ENCODE results near the gene EXOC3L4. TPM values are rescaled to one million over a fixed set of nuclear protein-coding genes. Genes with fewer than 3 reads are reported as not detected.

Gene EXOC3L4
- total RNA-seq, 1 donor from 2014 or later: not detected

DNA sequence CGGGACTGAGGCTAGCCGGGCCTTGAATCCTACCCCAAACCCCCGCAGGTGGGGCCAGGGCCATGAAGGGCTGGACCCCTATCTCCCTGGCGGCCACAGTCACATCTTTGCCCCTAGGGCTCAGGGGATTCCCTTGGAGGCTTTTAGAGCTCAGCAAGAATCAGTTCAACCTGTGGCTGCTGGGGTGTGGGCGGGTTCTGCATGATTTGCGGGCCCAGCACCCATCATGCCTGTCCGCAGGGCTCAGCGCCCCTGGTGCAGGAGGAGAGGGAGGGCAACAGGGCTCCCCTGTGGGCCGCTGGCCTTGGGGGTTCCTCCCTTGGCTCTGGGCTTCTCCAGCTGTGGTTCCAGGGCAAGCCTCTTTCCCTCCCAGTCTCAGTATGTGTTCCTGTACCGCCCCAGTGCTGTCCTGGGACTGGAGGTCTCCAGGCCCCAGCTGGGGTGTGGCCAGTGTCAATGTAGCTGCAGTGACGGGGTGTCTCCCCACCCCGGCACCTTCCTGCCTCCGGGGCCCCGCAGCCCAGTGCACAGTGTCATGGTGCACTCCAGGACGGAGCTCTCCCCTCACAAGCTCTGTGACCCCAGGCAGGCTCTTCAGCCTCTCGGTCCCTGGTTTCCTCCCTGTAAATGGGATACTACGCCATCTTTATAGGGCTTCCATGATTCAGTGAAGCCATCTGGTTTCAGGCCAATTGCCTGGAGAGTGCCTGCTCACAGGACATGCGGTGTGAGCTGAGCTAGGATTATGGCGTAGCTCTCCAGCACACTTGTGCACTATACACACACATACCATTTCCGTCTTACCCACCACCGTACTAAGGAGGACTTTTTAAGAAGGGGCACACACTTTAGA lies 20.4 kb upstream of the EXOC3L4 start:
- intact Hi-C loops (cut with micrococcal nuclease): loop anchor here (10.0 kb wide), 1 partner anchor 549 kb away; no protein-coding TSS in a partner anchor

DNA sequence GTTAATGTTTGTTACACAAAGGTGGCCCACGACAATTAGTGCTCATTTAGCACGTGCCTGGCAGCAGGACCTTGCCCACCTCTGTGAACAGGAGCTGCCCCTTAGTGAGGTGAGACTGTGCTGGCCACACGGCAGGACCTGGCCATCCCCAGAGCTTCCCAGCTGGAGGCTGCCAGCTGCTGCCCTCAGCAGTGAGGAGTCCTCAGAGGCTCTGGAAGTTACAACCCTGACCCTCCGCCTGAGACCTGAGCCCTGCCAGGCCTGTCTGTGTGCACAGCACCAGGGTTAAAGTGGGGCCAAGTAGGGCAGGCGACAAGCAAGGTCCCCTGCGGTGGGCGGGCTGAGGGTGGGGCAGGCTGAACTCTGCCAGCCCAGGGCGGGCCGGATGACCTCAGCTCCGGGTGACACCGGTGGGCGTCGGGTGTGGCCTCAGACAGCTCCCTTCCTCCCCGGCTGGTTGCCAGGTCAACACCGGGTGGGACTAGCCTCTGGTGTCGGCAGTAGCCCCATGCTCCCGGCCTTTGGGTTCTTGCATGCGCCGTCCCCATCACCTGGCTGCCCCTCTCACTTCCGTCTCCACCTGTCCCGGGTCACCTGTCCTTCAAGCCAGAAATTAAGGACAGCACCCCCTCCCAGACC lies 19.7 kb upstream of the EXOC3L4 start:
- Mint-ChIP-seq H3K4me1 (ENCODE audit: low read depth) (no peaks in the 10 kb centered on the region), H3K27me3 (ENCODE audit: insufficient read depth) (peaks cover 7% of the 10 kb centered on the region), H3K36me3 (ENCODE audit: low read depth) (no peaks in the 10 kb centered on the region), H3K27ac (no peak overlapping the region), H3K4me3 (no peak overlapping the region), H3K9me3 (no peaks in the 10 kb centered on the region)
- no peak for DNase-seq (ENCODE audit: low spot score)
- intact Hi-C loops (cut with micrococcal nuclease): loop anchor here (1.0 to 10.0 kb wide), 5 partner anchors 16 to 550 kb away; partner anchors contain the start of genes BAG5, COA8 and RCOR1

More for the DNA sequence above, 20.4 kb upstream of the EXOC3L4 start:
- H3K27ac Mint-ChIP-seq: no peak overlapping the region
- no peaks in the 10 kb centered on the region for H3K36me3 Mint-ChIP-seq (ENCODE audit: low read depth)
- H3K27me3 Mint-ChIP-seq (ENCODE audit: insufficient read depth): peaks cover 7% of the 10 kb centered on the region
- H3K4me3 Mint-ChIP-seq: no peak overlapping the region
- no peaks in the 10 kb centered on the region for H3K9me3 Mint-ChIP-seq
- no peak for DNase-seq (ENCODE audit: low spot score)
- no peaks in the 10 kb centered on the region for H3K4me1 Mint-ChIP-seq (ENCODE audit: low read depth)

DNA sequence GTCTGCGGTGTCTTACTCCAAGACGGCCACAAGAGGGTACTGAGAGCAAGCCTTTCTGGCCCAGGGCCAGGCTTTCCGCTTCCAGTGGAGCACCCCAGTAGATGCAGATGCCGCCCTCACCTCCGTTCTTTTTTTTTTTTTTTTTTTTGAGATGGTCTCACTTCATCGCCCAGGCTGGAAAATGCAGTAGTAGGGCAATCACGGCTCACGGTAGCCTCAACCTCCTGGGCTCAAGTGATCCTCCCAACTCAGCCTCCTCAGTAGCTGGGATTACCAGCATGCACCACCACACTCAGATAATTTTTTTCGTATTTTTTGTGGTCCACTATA lies 16.1 kb upstream of the EXOC3L4 start:
- H3K27ac Mint-ChIP-seq: no peak overlapping the region
- DNase-seq (ENCODE audit: low spot score): peak; percentile 54
- H3K4me1 Mint-ChIP-seq (ENCODE audit: low read depth): no peaks in the 10 kb centered on the region
- peaks cover 7% of the 10 kb centered on the region for H3K27me3 Mint-ChIP-seq (ENCODE audit: insufficient read depth)
- no peaks in the 10 kb centered on the region for H3K9me3 Mint-ChIP-seq
- H3K36me3 Mint-ChIP-seq (ENCODE audit: low read depth): no peaks in the 10 kb centered on the region
- H3K4me3 Mint-ChIP-seq: no peak overlapping the region
- intact Hi-C loops (cut with micrococcal nuclease): loop anchor here (1.0 to 10.0 kb wide), 3 partner anchors 214 to 554 kb away; partner anchors contain the start of genes BAG5 and COA8

DNA sequence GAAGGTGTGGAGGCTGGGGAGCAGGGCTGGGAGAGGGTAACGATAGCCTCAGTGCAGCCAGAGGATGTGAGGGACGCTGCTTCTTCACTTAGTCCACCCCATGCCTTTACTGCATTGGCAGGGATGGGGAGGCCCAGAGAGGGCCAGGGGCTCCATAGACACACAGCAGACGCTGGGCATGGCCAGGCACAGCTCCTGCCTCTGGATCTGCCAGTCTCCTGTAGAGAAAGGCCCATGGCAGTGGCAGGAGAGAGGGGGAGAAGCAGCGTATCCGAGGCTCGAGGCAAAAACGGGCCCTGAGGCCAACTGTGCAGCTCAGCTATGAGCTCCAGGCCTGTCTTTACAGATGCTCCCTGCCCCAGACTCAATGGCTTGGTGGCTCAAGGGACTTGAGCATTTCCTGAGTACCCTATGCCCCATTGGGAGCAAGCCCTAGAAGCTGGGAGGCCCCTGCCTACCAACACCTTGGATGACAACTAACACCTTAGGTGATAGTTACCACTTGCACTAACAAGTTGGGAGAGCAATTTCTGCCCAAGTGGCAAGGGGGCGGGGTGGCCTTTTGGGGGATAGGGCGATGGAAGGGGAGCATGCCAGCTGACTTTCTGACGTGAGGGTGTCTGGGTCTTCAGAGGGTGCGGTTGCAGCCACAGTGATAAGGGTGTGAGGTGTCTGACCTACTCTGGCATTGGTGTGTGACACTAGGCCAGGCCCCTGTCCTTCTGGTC lies 15.5 kb upstream of the EXOC3L4 start:
- Mint-ChIP-seq H3K36me3 (ENCODE audit: low read depth) (no peaks in the 10 kb centered on the region), H3K27ac (no peak overlapping the region), H3K4me1 (ENCODE audit: low read depth) (no peaks in the 10 kb centered on the region), H3K27me3 (ENCODE audit: insufficient read depth) (peaks cover 7% of the 10 kb centered on the region), H3K9me3 (no peaks in the 10 kb centered on the region), H3K4me3 (no peak overlapping the region)
- intact Hi-C loops (cut with micrococcal nuclease): loop anchor here (1.0 to 10.0 kb wide), 3 partner anchors 213 to 554 kb away; partner anchors contain the start of genes BAG5 and COA8
- no peak for DNase-seq (ENCODE audit: low spot score)

DNA sequence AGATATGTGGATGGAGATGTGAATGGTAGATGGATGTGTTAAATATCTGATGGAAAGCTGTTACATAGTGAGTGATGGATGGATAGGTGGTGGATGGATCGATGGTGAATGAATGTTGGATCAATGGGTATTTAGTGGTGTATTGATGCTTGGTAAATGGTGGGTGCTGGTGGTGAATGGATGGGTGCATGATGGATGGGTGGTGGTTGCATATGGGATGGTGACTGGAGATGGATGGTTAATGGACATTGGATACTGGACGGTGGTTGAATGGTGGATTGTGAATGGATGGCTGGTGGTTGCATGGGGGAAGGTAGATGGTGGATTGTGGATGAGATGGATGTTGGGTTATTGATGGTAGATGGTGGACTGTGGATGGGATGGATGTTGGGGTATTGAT lies 12.6 kb upstream of the EXOC3L4 start:
- DNase-seq (ENCODE audit: low spot score): no peak
- intact Hi-C loops (cut with micrococcal nuclease): no loop called here
- H3K36me3 Mint-ChIP-seq (ENCODE audit: low read depth): no peaks in the 10 kb centered on the region
- H3K27ac Mint-ChIP-seq: no peak overlapping the region
- H3K4me3 Mint-ChIP-seq: no peak overlapping the region
- H3K27me3 Mint-ChIP-seq (ENCODE audit: insufficient read depth): no peaks in the 10 kb centered on the region
- no peaks in the 10 kb centered on the region for H3K4me1 Mint-ChIP-seq (ENCODE audit: low read depth)
- no peaks in the 10 kb centered on the region for H3K9me3 Mint-ChIP-seq

DNA sequence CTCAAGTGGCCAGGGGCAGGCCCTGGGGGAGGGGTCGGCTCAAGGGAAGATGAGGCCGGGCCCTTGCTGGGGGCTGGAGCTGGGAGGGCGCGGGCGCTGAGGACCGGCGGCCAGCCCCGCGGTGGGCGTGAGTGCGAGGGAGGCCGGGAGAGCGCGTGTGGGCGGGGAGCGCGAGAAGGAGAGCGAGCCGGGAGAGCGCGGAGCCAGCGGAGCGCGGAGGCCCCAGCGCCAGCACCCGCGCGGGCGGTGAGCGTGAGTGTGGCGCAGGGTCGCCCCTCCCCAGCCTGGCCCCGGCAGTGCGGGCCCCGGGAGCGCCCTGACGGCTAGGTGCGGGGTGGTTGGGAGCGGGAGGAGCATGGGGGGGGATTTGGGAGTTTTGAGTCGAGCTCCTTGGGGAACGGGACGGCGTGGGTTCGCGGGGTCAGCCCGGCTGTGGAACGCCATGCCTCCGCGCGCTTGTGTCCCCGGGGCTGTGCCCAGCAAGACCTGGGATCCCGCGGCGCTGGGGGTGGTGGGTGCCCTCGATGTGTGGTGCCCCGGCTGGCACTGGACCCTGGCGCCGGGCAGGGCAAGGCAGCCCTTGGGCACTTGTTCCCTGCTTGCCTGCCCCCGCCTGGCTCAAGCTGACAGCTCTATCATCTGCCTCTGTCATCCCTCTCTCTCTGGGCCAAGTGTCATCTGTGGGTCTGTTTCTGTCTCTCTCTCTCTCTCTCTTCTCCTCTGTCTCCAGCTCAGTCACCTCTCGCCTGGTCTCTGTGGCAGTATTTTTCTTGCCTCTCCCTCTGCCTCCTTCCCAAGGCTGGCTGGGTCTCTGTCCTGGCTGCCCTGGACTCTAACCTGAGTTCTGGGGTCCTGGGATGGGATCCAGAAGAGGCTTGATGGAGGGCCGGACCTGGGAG lies 10.3 kb upstream of the EXOC3L4 start, which contains the start of gene LBHD2:
LBHD2 (plus strand) TSS at position 190 of the 899 bp plus-strand sequence. CDS start 1,803 bp downstream, outside the sequence.
- DNase-seq (ENCODE audit: low spot score): no peak
- Mint-ChIP-seq H3K27ac (no peak within 1 kb of the TSS), H3K4me3 (no peak within 1 kb of the TSS), H3K4me1 (ENCODE audit: low read depth) (no peaks in the 10 kb centered on the region), H3K9me3 (no peaks in the 10 kb centered on the region), H3K27me3 (ENCODE audit: insufficient read depth) (no peaks in the 10 kb centered on the region), H3K36me3 (ENCODE audit: low read depth) (no peaks in the 10 kb centered on the region)
- intact Hi-C loops (cut with micrococcal nuclease): no loop called here

DNA sequence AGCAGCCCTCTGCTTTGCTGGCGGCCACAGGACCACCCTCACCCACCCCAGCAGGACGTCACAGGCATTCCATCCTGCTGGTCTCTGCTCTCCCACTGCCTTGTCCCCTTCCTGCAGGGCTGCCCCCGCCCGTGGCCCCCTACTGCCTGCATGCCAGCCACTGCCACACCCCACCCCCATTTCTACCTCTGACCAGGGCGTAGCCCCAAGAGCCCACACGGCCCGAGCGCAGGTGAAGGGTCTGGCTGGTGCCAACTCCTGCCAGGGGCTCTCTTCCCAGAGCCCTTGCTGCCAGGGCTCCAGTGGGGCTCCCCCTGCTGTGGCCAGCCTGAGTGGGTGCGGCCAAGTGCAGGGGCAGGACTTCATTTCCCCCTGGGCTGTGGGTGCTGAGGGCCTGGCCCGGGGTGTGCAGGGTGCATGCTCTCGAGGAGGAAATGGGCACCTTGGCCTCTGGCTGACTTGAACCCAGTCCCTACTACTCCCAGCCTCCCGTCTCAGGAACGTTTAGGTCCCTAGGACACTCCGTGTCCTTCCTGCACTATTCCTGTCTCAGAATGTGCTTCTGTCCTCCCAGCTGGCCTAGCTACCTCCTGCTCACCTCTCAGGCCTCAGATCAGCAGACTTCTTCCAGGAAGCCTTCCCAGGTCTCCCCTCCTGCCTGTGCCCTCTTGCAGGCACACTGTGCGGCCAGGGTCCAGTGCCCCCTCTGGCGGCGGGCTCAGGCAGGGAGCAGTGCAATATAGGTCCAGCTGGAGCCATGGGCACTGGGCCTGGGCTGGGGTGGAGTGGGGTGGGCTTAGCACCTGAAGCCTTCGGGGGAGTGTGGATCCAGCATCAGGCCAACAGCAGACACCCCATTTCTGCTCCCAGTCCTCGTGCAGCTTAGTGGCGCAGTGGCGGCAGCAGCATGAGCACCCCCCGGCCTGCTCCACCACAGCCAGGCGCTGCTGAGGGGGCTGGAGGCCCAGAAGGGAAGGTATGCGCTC lies 9.1 kb upstream of the EXOC3L4 start:
- no peak overlapping the region for H3K27ac Mint-ChIP-seq
- H3K27me3 Mint-ChIP-seq (ENCODE audit: insufficient read depth): no peaks in the 10 kb centered on the region
- intact Hi-C loops (cut with micrococcal nuclease): no loop called here
- H3K9me3 Mint-ChIP-seq: no peaks in the 10 kb centered on the region
- DNase-seq (ENCODE audit: low spot score): no peak
- H3K36me3 Mint-ChIP-seq (ENCODE audit: low read depth): no peaks in the 10 kb centered on the region
- H3K4me1 Mint-ChIP-seq (ENCODE audit: low read depth): no peaks in the 10 kb centered on the region
- no peak overlapping the region for H3K4me3 Mint-ChIP-seq

DNA sequence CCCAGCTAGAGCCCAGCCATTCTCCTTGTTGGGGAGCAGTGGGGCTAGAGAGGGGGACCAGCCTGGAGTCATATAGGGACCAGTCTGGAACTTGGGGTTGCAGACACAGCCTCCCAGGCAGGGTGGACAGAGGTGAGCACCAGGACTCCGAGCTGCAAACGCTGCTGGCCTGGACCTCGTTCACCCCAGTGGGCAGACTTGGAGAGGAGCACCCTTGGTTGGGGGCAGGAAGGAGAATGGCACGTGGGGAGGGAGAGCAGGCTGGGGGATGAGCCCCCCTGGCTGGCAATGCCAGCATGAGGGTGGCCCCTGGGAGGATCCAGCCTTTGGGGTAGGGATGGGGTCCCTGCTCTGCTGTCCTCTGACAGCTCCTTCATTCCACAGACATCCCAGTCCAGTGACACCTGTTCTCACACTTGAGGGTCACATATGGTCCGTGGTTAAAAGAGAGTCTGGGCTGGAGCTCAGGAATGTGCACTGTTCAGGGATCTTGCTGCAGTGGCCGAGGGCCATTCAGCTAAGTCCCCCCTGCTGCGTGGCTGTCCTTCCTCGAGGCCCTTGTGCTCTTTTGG lies 7.7 kb upstream of the EXOC3L4 start:
- Mint-ChIP-seq H3K9me3 (no peaks in the 10 kb centered on the region), H3K4me3 (no peak overlapping the region), H3K27ac (no peak overlapping the region), H3K36me3 (ENCODE audit: low read depth) (no peaks in the 10 kb centered on the region), H3K27me3 (ENCODE audit: insufficient read depth) (no peaks in the 10 kb centered on the region), H3K4me1 (ENCODE audit: low read depth) (no peaks in the 10 kb centered on the region)
- no peak for DNase-seq (ENCODE audit: low spot score)
- intact Hi-C loops (cut with micrococcal nuclease): no loop called here

DNA sequence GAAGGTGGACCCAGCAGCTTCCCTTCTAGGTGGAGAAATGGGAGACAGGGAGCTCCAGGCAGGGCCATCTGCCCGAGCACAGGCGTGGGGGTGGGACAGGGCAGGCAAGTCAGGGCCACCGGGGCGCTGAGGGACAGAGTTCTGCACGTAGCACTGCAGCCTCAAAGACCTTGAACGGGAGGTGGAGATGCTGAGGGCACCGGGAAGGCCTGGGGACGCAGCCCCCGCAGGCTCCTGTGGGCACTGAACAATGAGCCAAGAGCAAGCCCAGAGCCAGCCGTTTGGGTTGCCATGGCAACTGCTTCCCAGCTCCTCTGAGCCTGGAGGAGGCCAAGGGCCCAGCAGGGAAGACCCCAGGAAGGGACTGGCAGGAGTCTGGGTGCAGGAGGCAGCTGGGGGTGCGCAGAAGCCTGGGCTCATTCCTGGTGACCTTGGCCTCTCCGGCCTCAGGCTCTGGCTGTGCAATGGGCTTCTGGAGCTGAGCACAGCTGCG lies 7.1 kb upstream of the EXOC3L4 start:
- Mint-ChIP-seq H3K9me3 (no peaks in the 10 kb centered on the region), H3K36me3 (ENCODE audit: low read depth) (no peaks in the 10 kb centered on the region), H3K4me3 (no peak overlapping the region), H3K27ac (no peak overlapping the region), H3K27me3 (ENCODE audit: insufficient read depth) (no peaks in the 10 kb centered on the region), H3K4me1 (ENCODE audit: low read depth) (no peaks in the 10 kb centered on the region)
- intact Hi-C loops (cut with micrococcal nuclease): no loop called here
- DNase-seq (ENCODE audit: low spot score): no peak

DNA sequence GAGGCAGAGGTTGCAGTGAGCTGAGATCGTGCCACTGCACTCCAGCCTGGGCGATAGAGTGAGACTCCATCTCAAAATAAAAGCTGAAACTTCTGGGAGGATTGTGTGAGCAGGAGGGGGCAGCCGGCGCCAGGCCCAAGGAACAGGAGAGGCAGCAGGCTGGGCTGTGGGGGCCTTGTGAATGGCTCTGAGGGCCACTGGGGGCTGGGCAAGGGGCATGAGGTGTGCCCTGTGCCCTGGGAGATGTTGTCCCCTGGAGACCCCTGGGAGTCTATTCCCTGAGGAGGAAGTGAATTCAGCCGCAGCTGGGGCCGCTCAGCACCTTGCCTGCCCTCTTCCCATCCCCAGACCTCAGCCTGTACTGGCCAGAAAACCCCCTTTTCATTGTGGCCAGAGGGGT lies 5.6 kb upstream of the EXOC3L4 start:
- H3K4me1 Mint-ChIP-seq (ENCODE audit: low read depth): no peaks in the 10 kb centered on the region
- DNase-seq (ENCODE audit: low spot score): no peak
- H3K27me3 Mint-ChIP-seq (ENCODE audit: insufficient read depth): no peaks in the 10 kb centered on the region
- H3K36me3 Mint-ChIP-seq (ENCODE audit: low read depth): no peaks in the 10 kb centered on the region
- no peak overlapping the region for H3K4me3 Mint-ChIP-seq
- intact Hi-C loops (cut with micrococcal nuclease): no loop called here
- H3K9me3 Mint-ChIP-seq: no peaks in the 10 kb centered on the region
- no peak overlapping the region for H3K27ac Mint-ChIP-seq

Measured in activated T-helper 1 cell treated with anti-CD3 and anti-CD28 coated beads, Interleukin-12 subunit alpha, Interleukin-12 subunit beta, Interleukin-2, Interleukin-4 antibody, amounts not matched to agents 30 ng/mL and 10 ng/mL and 1 ng/mL, durations not matched to agents 14 hours and 24 hours and 36 hours (primary cell).